Embryonic facial prominence (tissue), 1 donor: ENCODE measurements around the gene PITX1.

Experiments used
- DNase-seq: peaks from one replicate; pipeline ENCODE4 v3.0.0-alpha.2; 2016; ENCODE audit errors: extremely low spot score

Gene PITX1

DNA sequence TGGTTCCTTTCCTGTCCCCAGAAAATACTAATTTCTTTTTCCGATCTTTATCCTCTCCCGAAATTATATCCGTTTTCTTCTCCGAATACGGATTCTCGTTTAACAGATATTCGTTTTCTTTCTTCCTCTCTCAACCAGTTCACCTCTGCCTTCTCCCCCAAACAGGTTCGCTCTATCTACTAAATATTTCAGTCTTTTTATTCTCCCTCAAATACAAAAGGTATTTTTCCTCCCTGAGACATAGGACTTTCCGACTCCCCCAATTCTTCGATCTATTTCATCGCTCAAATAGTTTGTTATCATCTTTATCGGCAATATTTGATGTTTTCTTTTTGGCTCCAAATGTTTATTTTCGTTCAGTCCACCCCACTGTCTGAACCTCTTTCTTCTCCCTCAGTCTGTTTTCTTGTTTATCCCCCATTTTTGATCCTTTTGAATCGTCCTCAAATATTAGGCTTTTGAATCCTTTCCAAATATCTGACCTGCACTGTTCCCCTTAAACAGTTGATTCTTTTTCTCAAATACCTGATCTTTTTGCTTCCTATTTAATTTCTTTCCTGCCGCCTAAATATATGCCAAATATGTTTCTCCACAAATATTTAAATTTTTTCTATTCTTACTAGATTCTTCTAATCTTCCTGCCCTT, 4.4 kb downstream of the PITX1 start:
- DNase-seq = peak; percentile 30

DNA sequence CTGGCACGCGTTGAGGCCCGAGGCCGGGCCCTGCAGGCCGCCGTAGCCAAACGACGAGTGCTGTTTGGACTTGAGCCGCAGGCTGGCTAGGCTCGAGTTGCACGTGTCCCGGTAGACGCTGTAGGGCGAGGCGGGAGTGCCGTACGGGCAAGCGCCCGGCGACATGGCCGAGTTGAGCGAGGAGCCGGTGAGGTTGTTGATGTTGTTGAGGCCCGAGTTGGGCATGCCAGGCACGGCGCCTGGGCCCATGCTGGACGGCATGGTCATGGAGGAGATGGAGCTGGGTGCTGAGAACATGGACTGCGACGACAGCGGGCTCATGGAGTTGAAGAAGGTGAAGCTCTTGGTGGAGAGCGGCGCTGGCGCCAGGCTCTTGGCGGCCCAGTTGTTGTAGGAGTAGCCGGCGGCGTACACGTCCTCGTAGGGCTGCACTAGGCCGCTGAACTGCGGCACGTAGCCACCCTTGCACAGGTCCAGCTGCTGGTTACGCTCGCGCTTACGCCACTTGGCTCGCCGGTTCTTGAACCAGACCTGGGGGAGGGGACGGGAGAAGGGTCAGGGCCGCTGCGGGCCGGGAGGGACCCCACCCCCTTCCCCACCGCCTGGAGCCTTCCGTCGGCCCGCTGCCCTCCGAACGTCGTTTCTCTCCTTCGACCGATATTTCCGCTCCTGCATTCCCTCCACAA, 5.1 kb downstream of the PITX1 start:
- no peak for DNase-seq

DNA sequence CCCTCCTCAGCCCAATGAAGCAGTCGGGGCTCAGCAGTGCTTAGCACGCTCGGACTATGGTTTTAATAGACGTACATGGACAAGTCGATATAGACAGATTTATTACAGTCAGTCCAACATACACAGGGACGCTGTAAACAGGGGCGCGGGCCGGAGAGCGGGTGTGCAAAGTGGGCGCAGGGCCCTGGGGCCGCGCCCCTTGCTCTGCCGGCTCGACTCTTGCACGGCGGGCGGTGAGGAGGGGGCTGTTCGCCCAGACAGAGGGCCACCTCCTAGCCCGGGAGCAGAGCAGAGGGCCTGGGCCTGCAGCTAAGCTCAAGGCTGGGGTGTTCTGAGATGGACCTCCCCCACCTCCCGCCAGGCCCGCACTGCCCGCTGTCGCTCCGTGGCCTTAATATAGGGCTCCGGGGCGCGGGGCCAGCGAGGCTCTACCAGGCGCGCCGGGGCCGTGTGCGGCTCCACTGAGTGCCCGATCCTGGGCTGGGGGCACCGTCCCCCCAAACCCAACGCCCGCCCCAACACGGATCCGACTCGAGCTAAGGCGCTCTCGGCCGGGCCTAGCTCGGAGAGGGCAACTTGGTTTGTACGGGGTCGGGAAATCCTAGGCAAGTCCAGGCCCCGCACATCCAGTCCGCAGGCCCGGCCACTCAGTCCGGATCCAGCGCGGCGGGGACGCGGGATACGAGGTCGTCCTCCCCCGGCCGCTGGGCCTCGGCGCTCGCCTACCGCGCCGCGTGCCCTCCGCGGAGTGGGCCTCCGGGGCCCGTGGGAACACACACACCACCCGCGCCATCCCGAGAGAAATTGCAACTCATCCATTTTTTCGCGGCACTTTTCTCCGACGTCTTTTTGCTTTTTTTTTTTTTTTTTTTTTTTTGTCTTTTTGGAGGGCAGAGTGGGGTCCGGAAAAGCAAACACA, 6.1 kb downstream of the PITX1 start:
- DNase-seq = no peak

DNA sequence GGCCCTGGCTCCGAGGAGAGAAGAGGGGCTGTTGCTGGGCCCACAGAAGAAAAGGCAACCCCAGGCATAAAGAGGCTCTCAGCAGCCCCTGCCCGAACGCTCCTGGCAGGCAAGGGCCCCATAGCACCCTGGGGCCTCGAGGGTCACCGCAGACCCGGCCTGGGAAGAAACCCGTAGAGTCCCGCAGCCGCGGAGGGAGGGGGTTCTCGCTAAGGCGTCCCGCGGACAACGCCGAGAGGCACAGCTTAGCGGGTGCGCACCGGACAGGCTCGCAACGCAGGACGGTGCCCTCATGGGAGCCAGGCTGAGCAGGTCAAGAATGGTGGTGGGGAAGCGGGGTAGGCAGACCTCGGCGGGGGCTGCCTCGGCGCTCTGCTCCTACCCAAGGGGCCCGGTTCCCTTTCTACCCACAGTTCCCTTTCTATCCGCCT, 6.7 kb downstream of the PITX1 start:
- DNase-seq = no peak

DNA sequence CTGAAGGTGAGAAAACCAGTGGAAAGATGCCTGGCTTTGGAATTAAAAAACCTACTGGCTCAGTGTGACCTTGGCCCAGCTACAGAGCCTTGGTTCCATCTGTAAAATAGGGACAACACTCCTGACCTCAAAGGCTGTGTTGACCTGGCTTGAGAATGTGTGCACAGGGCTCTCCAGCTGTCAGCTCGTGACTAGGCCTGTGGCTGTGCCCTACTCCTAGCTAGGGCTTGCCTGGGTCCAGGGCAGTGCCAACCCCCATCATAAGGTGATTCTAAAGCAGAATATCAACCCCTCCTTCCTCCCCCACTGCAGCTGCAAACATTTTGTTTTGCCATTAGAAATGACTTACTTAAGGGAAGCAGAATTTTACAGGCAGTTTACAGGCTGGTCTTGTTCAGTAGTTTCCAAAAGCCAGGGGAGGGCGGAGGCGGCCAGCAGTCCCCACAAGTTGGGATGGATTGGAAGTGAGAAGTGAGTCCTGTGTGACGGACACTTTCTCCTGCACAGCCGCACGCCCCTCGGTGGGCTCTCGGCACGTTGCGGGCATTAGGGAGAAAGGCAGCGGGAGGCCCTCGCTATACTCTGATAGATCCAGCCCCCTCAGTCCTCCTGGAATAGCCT, 7.3 kb downstream of the PITX1 start:
- DNase-seq = no peak

DNA sequence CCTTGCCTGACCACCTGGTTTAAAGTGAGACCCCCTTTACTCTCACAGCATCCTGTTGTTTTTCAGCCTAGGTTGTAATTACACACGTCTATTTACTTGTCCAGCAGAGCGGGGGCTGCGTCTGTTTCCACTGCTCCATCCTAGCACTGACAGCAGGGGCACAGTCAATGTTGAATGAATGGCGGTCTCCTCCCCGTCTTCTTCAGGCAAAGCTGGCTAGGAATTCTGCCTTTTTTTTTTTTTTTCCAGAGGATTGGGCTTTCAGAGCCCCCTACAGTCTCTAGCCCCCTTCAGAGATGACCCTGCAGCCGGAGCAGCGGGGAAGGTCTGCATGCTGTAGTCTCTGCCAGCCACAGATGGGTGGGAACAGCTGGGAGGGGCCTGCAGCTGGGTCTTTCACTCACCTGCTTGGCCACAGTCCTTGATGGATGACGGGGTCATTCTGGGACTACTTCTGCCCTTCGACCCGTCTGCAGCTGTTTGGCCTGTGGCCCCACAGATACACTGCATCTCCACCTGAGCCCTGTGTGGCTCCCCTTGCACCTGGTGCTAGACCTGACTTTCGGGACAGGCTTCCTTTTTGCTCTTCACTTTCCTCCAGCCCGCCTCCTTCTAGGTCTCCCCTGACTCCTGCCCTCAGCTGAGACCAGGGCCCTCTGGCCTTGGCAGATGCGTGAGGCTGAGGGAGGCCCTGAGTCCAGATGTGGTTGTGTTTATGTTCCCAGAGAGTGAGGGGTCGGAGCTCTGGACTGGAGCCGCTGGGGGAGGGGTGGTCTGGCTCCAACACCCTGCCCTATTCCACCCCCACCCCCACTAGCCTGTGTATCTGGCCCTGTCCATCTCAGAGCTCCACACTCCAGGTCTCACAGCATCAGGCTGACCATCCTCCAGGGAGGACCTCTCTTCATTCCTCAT, 8.0 kb downstream of the PITX1 start:
- no peak for DNase-seq

DNA sequence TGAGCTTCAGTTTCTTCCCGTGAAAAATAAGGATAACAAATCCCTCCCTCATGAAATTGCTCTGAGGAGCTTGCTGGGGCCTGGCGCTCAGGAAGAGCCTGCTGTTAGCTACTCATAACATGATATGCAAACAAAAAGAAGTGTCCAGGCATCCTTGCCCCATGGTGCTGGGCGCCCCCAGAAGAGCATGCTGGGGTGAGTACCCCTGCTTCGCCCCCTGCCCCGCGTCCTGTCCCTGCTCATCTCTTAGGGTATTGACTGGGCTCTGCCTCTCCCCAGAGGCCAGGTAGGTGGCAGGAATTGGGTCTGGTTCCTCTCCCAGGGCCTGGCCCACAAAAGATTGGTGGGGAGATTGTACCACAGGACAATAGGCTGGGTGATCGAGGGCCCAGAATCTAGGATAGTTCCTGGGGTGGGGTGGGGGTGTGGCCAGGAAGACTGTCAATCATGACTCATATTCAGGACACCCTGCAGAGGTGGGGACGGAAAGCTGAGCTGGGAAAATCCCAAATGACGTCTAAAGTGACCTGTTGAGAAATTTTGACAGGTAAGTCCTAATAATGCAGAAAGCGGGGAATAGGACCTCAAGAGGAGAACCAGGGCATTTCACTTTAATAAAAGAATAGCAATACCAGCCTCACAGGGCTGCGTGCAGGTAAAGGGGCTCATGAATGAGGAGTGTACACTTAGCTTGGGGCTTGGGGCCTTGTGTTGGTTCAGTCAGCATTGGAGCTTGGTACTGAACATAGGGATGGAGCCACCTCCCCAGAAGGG, 8.9 kb downstream of the PITX1 start:
- DNase-seq = no peak

DNA sequence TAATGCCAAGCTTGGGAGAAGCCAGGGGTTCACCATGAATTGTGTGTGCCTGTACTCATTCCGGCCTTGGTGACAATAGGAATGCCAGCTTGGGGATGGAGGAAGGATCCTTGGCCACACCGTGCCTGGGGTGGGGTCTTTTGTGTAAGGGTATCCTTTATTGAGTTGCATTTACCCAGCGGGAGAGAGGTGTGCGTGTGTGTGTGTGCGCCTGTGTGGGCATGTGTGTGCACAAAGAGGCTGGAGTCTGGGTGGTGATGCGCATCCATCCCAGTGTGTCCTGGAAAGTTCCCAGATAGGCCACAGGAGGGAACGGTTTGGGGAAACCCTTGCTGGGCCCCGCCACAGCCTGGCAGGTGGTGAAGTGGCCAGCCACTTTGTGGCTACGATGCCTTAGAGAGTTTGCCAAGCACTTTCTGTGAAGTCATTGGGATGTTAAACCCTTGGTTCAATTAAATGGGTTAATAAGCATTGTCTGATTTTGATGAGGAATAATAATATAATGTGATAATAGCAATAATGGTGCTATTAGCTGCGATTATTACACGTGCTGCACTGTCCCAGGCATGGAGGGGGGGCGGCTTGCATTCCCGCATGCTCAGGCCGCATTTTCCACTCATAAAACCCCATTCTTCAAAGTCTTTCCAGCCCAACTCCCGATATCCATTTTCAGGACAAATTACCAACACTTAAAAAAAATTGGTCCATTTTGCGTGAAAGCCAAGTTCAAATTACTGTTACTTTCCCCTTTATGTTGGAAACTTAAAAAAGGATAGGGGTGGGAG, 13.7 kb downstream of the PITX1 start:
- no peak for DNase-seq

DNA sequence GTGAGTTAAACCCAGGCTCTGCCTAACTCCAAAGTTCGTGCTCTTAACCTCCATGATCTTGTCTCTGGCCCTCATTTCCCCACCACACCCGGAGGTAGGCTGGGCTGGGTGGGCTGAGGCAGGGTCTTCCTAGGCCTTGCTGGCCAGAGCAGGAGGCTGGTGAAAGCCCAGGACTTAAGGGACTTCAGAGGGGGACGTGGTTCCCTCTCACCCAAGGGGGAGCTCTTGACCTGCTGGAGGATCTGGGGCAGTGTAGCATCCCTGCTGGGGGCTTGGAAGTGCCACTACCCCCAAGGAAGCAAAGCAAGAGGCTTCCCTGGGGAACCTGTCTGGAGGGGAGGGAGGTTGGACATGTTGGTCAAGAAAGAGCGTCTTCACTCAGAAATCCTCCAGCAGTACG, 14.7 kb downstream of the PITX1 start:
- DNase-seq = no peak

DNA sequence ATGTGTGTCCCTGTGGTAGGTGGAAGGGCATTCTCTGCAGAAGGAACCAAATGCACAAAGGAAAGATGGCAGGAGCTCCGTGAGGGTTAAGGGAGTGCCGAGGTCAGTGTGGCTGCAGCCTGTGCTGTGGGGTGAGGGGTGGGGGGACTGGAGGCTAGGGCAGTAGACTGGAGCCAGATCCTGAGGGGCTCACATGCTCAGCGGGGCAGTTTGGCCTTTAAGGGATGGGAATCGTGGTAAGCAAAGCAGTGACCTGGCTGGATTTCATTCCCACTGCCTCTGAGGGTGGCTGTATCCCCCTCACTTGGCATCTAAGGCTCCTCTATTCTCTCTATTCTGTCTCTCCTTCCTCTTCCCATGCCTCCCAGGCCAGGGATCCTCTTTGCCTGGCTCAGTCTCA, 15.6 kb downstream of the PITX1 start:
- no peak for DNase-seq

DNA sequence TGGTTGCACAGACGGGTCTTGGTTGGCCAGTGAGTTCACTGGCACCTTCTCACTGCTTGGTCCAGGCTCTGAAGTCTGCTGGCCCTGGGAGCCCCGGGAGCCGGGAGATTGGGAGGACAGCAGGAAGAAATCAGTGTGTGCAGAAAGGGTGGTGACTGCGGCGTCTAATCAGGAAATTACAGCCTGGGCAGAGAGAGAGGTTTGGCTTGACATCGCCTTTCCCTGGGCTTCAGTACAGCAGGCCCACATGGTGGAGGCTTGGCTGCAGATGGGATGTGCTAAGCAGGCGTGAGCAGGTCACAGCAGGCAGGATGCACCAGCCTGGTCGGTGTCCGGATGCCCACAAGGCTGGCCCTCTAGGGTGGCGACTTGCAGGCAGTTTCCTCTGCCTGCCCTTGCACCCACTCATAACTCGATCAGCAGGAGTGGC, 17.2 kb downstream of the PITX1 start:
- no peak for DNase-seq

DNA sequence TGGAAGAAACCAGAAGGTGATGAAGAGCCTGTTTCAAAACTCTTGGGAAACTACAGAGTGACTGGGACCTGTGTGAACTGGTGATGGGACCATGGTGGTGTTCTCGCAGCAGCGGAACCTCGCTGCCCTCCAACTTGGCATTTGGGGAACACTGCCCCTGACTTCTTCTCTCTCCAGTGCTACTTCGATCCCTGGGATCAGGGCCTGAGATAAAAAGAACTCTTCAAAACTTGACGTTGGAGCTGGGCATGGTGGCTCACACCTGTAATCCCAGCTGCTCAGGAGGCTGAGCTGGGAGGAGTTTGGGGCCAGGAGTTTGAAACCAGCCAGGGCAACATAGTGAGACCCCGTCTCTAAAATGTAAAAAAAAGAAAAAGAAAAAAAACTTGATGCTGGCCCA, 18.1 kb downstream of the PITX1 start:
- no peak for DNase-seq

DNA sequence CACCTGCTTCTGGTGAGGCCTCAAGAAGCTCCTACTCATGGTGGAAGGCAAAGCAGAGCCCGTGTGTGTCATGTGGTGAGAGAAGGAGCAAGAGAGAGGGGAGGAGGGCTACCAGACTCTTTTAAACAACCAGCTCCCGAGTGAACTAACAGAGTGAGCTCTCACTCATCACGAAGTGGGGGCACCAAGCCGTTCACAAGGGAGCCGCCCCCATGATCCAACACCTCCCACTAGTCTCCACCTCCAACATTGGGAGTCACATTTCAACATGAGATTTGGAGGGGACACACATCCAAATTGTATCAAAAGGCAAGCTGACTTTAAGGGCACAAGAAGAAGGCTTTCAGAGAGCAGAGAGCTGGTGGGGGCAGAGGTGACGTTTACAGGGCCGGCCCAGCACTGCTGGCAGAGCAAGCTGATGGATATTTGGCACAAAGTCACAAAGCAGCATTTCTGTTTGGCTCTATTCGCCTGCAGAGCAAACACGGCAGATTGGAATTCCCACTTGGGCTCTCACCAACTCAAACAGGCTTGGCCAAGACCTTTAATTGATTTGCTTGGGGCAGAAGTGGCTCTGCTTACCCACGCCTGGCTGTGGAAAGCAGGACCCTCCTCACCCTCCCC, 20.0 kb downstream of the PITX1 start:
- no peak for DNase-seq

DNA sequence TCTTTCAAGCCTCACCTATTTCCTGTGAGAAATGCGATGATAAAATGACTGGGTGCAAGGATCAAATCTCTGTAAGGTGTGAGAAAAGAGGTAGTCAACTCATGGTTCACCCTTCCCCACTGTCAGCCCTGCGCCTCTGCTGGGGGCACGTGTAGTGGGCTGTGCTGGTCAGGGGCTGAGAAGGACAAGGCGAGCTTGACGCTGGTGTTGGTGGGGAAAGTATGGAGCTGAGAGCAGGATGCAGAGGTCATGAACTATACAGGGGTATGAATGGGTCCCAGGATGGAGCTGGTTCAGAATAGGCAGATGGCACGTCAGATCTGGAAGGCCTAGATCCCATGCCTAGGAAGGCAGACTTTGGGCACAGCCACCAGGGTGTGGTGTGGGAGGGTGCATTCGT, 20.6 kb downstream of the PITX1 start:
- DNase-seq = no peak

DNA sequence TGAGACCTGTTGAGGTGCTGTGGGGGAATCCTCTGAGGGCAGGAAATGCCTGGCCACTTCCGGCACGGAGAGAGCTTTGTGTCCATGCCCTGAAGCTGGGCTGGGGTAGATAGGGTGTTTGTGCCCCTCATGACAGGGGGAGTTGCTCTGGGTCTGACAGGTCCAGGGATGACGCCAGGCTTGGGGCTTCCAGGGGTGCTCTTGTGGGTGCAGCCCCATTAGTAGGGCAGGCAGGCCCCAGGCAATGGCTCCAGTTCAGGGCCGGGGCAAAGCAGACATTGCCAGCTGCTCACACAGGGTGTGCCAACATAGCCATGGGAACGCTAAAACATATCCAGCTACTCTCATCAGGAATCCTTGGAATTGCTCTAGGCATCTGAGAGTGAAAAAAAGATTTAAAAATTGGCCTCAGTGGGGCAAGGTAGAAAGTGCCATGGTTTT, 21.1 kb downstream of the PITX1 start:
- no peak for DNase-seq

DNA sequence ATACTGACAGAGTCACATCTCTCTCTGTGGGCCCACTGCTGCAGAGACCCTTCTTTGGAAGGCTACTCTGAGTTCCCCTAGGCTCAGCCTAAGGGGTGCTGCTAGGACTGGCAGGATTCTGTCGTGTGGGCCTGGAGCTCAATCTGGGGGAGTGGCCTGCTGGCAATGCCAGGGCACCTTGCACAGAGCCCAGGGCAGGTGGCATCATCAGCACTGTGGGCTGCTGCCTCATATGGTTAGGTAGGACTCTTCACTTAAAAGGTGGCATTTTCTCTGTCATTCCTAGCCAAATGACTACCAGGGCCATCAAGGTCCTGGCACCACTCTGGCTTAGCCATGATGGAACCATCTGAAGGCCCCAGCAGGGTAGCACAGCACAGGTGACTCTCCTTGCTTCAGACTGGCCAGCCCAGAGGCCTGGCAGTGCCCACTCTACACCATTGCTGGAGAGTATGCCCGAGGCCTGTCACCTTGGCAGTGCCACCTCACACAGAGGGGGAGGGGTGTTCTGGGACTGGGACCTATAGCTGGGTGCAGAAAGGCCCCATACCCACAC, 21.9 kb downstream of the PITX1 start:
- DNase-seq = no peak

DNA sequence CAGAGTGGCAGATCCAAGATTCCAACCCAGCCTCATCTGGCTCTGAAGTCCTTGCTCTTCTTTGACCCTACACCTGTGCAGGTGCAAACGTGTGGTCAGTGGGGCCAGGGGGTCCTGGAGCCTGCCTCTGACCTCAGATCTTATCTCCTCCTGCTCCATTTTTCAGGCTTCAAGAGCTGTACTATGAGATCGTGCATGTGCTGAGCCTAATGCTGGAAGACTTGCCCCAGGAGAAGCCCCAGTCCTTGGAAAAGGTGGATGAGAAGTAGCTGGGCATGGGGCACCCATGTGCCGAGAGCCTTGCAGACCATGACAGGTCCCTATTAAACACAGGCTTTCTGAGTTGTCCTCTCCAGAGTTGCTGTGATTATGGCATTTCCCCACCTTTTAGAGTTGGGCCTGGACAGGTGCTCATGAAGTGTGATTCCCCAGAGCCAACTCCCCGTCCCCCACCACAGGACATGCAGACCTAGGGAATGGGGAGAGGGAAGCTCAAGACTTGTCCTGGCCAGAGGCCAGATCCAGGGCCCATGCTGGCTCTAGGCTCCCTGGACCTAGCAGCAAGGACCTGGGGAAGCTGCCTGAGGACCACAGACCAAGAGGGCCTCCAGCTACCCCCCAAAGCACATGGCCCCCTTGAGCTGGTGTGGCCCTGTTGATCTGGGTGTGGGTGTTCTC, 22.5 kb downstream of the PITX1 start:
- DNase-seq = no peak
